BE2C (cell line): Measurements from ENCODE around the gene PLPP7.

Experiments used
- DNase-seq: peaks from one replicate; pipeline ENCODE4 v3.0.0-alpha.2; 2020
- H3K27me3 ChIP-seq: fragments of 250-450 bp; sonication (Bioruptor Pico); 2 replicates; pipeline ENCODE4 v1.5.1; 2020; ENCODE audit warnings: mild to moderate bottlenecking
- H3K36me3 ChIP-seq: fragments of 250-450 bp; sonication (Bioruptor Pico); 2 replicates; pipeline ENCODE4 v1.5.1; 2020; ENCODE audit warnings: mild to moderate bottlenecking
- H3K4me1 ChIP-seq: fragments of 250-450 bp; sonication (Bioruptor Pico); 2 replicates; pipeline ENCODE4 v1.5.1; 2020
- H3K4me3 ChIP-seq: 2 replicates; pipeline ENCODE4 v1.5.1; 2011; ENCODE audit warnings: low read depth, low read length
- H3K9me3 ChIP-seq: fragments of 250-450 bp; sonication (Bioruptor Pico); 2 replicates; pipeline ENCODE4 v1.5.1; 2020
- TF ChIP-seq, protein P1 (sequence below): IDR thresholded peaks from 2 replicates; pipeline ENCODE4 v1.5.1; 2012; ENCODE audit warnings: mild to moderate bottlenecking, low read depth, low read length

The PLPP7 gene

DNA sequence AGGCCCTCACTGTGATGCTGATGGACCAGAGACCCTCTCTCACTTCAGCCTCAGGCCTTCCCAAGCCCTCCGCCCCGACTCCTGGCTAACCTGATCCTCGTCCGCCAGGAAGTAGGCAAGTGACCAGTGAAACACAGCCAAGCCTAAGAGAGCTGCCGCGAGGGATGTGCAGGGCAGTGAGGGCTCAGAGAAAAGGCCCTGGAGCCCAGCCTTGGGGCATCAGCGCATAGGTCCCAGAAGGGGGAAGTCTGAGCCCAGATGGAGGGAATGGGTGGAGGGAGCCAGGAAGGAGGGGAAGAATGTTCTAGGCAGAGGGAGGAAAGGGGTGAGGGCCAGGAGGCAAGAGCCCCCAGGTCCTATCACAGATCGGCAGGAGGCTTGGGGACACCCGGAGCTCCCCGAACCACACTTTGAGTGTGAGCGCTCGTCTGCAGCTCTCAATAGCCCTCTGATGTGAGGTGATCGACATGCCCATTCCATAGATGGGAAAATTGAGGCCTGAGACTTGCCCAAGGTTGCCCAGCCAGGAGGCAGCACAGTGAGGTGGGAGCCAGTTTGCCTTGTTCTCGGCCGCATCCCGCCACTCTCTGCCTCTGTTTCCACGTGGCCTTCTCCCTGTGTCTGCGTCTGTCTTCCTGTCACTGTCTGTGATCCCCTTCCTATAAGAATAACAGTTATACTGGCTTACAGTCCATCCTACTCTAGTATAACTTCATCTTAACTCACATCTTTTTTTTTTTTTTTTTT lies 20.2 kb downstream of the PLPP7 start:
- DNase-seq, result no peak
- TF ChIP-seq, protein P1, sequence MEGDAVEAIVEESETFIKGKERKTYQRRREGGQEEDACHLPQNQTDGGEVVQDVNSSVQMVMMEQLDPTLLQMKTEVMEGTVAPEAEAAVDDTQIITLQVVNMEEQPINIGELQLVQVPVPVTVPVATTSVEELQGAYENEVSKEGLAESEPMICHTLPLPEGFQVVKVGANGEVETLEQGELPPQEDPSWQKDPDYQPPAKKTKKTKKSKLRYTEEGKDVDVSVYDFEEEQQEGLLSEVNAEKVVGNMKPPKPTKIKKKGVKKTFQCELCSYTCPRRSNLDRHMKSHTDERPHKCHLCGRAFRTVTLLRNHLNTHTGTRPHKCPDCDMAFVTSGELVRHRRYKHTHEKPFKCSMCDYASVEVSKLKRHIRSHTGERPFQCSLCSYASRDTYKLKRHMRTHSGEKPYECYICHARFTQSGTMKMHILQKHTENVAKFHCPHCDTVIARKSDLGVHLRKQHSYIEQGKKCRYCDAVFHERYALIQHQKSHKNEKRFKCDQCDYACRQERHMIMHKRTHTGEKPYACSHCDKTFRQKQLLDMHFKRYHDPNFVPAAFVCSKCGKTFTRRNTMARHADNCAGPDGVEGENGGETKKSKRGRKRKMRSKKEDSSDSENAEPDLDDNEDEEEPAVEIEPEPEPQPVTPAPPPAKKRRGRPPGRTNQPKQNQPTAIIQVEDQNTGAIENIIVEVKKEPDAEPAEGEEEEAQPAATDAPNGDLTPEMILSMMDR, result no peak

DNA sequence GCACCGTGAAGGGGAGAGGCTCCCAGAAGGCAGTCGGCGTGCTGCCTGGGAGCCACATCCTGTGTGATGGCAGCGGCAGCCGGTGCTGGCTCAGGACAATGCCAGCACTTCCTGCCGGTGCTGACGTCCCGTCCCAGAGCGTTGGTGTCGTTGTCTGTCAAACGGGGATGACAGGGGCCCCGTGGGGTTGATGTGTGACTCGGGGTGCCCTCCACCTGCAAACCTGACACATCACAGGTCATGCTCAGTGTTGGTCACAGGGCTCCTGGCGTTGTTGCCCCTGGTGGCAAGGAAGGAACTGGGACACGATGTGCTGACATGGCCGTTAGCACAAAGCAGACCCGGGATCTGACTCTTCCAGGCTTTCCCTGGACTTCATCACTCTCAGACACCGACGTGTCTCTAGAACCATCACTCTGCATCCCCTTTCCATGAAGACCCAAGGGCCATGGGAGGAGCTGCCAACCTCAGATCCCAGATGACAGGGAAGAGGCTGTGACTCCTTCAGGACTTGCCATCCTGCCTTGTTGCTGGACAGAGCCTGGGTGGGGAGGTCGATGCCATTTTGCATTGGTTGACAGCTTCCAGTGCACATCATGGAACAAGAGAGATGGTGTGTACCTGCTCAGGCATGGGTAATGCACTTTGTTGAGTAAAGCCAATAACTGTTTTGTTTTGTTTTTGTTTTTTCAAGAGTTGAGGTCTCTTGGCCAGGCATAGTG lies 21.5 kb downstream of the PLPP7 start:
- Histone ChIP-seq H3K36me3 (no peaks in the 10 kb centered on the region), H3K4me1 (no peaks in the 10 kb centered on the region), H3K9me3 (no peaks in the 10 kb centered on the region), H3K27me3 (no peaks in the 10 kb centered on the region), H3K4me3 (peak overlapping the region; percentile 49)
- DNase-seq, result no peak
- TF ChIP-seq, protein P1, result peak; percentile 26; the same call in 1 of the 2 replicates

More for the DNA sequence above, 20.2 kb downstream of the PLPP7 start:
- Histone ChIP-seq H3K27me3 (no peaks in the 10 kb centered on the region), H3K4me1 (no peaks in the 10 kb centered on the region), H3K9me3 (no peaks in the 10 kb centered on the region), H3K36me3 (no peaks in the 10 kb centered on the region), H3K4me3 (no peak overlapping the region)

DNA sequence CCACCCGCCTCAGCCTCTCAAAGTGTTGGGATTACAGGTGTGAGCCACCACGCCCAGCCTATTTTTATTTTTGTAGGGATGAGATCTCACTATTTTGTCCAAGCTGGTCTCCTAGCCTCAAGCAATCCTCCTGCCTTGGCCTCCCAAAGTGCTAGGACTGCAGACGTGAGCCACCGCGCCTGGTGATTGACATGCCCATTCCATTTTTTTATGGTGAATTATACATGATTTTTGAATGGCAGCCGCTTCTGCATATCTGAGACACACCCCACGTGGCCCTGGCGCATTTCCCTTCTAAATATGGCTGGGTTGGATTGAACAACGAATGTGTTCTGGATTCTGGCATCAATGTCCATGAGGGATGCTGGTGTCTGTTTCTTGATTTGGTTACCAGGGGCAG lies 22.7 kb downstream of the PLPP7 start:
- H3K9me3 ChIP-seq, result no peaks in the 10 kb centered on the region
- H3K27me3 ChIP-seq, result no peaks in the 10 kb centered on the region
- TF ChIP-seq, protein P1, result no peak
- H3K36me3 ChIP-seq, result no peaks in the 10 kb centered on the region
- H3K4me3 ChIP-seq, result no peak overlapping the region
- no peaks in the 10 kb centered on the region for H3K4me1 ChIP-seq
- no peak for DNase-seq

DNA sequence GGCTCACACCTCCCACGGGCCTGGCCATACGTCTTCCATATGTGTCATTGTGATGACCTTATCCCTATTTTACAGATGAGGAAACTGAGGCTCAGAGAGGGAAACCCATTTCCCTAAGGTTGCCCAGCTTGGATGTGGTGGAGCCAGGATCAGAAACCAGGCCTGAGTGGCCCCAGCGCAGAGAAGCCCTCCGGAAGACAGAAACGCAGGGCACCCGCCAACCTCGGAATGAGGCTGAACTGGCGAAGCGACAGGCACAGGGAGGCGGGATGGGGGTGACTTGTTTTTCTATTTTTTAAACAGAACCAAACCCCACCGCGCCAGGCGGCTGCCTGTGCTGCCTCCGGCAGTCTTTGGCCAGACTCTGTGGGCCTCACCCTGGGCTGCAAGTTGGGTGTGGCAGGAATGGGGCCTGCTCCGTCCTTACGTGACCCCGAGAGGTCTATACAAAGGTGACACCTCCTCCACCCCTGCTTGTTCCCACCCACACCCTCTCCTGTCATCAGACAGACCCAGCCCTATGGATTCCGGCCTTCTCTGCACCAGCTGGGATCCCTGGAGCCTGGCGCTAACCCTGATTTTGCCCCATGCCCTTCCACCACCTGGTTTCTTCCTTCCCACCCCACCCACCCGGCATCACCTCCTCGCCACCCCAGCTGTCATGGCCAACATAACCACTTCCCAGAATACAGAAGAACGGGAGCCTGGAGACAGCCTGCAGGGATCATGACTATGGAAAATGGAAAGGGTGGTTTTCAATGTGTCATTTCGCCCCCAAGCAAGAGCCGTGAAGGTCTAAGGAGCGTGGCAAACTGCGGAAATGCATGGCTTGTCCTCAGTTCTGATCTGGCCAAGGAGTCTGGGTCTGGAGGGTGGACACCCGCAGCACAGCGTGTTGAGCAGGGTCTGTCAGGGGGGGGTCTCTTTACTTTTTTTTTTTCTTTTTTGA lies 23.6 kb downstream of the PLPP7 start:
- DNase-seq, result no peak
- Histone ChIP-seq H3K4me3 (no peak overlapping the region), H3K27me3 (no peaks in the 10 kb centered on the region), H3K36me3 (no peaks in the 10 kb centered on the region), H3K9me3 (no peaks in the 10 kb centered on the region), H3K4me1 (no peaks in the 10 kb centered on the region)
- TF ChIP-seq, protein P1, result no peak

DNA sequence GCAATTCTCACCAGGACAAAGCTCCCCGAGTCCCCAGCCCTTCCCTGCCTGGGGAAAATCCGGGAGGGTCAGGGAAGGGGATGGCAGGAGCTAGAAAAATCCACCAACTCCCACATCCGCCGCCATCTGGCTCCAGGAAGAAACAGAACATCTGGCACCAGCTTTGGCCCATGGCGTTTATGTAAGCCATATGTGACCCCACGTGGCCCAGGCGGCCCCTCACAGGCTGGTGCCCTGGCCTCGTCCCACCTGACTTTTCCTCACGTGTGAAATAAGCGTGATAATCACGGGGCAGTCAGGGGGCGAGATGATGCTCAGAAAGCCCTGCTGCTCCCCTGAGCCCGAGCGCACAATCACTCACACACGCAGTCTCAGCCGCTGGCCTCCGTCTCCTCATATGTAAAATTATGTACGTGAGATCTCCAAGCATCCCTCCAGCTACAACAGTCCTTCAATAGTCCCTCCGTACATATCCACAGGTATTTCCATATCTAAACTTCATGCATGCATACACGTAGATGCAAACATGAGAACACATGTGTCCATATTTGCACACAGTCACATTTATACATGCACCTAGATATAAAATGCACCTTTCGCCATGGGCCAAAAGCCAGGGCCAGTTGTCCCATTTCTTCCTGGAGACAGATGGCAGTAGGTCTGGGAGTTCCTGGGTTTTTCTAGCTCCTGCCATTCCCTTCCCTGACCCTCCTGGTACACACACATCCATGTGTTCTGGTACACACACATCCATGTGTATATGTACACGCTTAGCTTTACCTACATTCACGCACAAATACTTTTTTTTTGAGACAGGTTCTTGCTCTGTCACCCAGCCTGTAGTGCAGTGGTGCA lies 28.9 kb downstream of the PLPP7 start:
- Histone ChIP-seq H3K4me1 (peaks cover 2% of the 10 kb centered on the region; the same call in 1 of the 2 replicates), H3K9me3 (no peaks in the 10 kb centered on the region), H3K4me3 (no peak overlapping the region), H3K36me3 (no peaks in the 10 kb centered on the region), H3K27me3 (no peaks in the 10 kb centered on the region)
- TF ChIP-seq, protein P1, result no peak
- DNase-seq, result no peak
